ENCODE data around the gene NCKAP5.

DNA sequence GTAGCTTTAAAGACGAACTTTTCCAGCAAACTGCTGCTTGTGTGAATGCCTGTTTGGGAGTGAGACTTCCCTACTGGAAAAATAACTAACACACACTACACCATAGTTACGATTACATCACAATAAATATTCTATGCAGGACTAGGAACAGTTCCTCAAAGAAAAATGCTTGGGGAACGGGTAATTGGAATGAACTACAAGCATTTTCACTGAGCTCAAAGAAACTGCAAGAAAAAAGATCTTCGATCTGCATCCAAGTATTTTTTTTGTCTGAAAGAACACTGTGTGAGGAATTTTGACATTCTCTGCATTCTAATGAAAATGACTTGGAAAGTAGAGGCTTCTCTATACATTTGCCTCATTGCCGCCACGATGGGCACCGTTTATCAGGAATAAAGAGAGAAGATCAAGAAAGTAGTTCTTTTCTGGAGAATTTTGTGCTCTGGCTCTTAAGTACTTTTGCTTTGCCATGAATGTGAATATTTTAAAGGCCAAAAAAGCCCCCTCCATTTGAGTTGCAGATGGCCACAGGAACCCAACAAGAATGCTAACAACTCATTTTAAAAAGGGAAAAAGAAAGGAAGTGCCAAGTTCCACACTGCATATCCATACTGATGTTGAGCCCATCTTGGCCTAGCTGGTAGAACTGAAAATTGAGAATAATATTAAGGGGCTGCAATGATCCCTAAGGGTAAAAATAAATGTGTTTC is 911.8 kb downstream of the NCKAP5 start:
- TF ChIP-seq, protein P1, sequence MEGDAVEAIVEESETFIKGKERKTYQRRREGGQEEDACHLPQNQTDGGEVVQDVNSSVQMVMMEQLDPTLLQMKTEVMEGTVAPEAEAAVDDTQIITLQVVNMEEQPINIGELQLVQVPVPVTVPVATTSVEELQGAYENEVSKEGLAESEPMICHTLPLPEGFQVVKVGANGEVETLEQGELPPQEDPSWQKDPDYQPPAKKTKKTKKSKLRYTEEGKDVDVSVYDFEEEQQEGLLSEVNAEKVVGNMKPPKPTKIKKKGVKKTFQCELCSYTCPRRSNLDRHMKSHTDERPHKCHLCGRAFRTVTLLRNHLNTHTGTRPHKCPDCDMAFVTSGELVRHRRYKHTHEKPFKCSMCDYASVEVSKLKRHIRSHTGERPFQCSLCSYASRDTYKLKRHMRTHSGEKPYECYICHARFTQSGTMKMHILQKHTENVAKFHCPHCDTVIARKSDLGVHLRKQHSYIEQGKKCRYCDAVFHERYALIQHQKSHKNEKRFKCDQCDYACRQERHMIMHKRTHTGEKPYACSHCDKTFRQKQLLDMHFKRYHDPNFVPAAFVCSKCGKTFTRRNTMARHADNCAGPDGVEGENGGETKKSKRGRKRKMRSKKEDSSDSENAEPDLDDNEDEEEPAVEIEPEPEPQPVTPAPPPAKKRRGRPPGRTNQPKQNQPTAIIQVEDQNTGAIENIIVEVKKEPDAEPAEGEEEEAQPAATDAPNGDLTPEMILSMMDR (IDR thresholded peaks at IDR 0.05; ENCODE audit: borderline replicate concordance, extremely low read depth, low read length, poor library complexity, severe bottlenecking), result no peak
- no peak for TF ChIP-seq EZH2 (IDR thresholded peaks at IDR 0.05; ENCODE audit: borderline replicate concordance, low read depth, low read length, severe bottlenecking)

Data from DND-41 (cell line).